K562 (cell line): ENCODE results near the gene NAIF1. TPM values are rescaled to one million over a fixed set of nuclear protein-coding genes. Genes with fewer than 3 reads are reported as not detected.

Experiments
- ATF7 ChIP-seq: fragments of 450-650 bp; IDR thresholded peaks from 2 replicates; pipeline ENCODE4 v1.7.1; 2014; ENCODE audit warnings: mild to moderate bottlenecking, moderate library complexity
- EP400 ChIP-seq: fragments of 450-650 bp; IDR thresholded peaks from 2 replicates; pipeline ENCODE4 v1.6.1; 2017; ENCODE audit warnings: antibody characterized with exemption, mild to moderate bottlenecking, moderate library complexity
- MAFK ChIP-seq: IDR thresholded peaks from 2 replicates; pipeline ENCODE4 v1.6.1; 2011; ENCODE audit warnings: low read length, improper control_type of control experiment
- MAZ ChIP-seq, 2 experiments: fragments of 450-650 bp in 1 of 2; sonication (generic) in 1 of 2; formaldehyde crosslinking; IDR thresholded peaks in 1 of 2; conservative IDR thresholded peaks in 1 of 2; 2 replicates each; pipeline versions ENCODE4 v1.4.0 to v1.5.0; 2020; ENCODE audit warnings: mild to moderate bottlenecking in 1 of 2, missing genetic modification reagents in 1 of 2
- NRF1 ChIP-seq, 2 experiments: fragments of 450-650 bp; IDR thresholded peaks in 1 of 2; conservative IDR thresholded peaks in 1 of 2; 2 replicates each; pipeline ENCODE4 v1.6.1; 2014; ENCODE audit warnings: mild to moderate bottlenecking in 2 of 2
- SMC3 ChIP-seq: conservative IDR thresholded peaks from 2 replicates; pipeline ENCODE4 v1.6.1; 2011; ENCODE audit warnings: low read depth, low read length, improper control_type of control experiment; ENCODE audit not compliant: insufficient read depth
- TBP ChIP-seq: optimal IDR thresholded peaks from 2 replicates; pipeline ENCODE3; 2011; ENCODE audit warnings: low read depth, low read length, improper control_type of control experiment
- TOE1 ChIP-seq, 2 experiments: fragments of 450-650 bp in 1 of 2; sonication (generic) in 1 of 2; formaldehyde crosslinking in 1 of 2; IDR thresholded peaks; 2 replicates each; pipeline versions ENCODE4 v1.7.1 to v1.8.0; 2016 to 2022; ENCODE audit warnings: borderline replicate concordance in 2 of 2, mild to moderate bottlenecking in 2 of 2, antibody characterized with exemption in 1 of 2, inconsistent platforms in 1 of 2, low read depth in 1 of 2, missing genetic modification reagents in 1 of 2, moderate library complexity in 1 of 2
- ZNF133 ChIP-seq: fragments of 250-450 bp; sonication (Bioruptor Pico); IDR thresholded peaks from 2 replicates; pipeline ENCODE4 v1.4.0; 2020; ENCODE audit warnings: mild to moderate bottlenecking
- ZNF217 ChIP-seq: sonication (generic); formaldehyde crosslinking; IDR thresholded peaks from 2 replicates; pipeline ENCODE4 v1.8.0; 2022; ENCODE audit warnings: mild to moderate bottlenecking, missing genetic modification reagents
- ZNF316 ChIP-seq: fragments of 450-650 bp; IDR thresholded peaks from 2 replicates; pipeline ENCODE4 v1.6.1; 2016
- ZNF41 ChIP-seq: fragments of 250-450 bp; sonication (Bioruptor Pico); conservative IDR thresholded peaks from 2 replicates; pipeline ENCODE4 v1.4.0; 2020; ENCODE audit warnings: mild to moderate bottlenecking
- polyA plus RNA-seq, 8 experiments: library from polyadenylated mRNA; depleted of rRNA in 4 of 8; stranded (reverse) in 5 of 8; unstranded in 3 of 8; fragments of >200 nt; fragmentation: Nextera tagmentation in 2 of 8; fragmentation: Illumina TruSeq in 1 of 8; extraction: Ambion mirVana in 2 of 8; extraction: Trizol in 1 of 8; gene quantifications; 2 replicates each; pipeline versions ENCODE4 v1.2.1 to v1.2.3, GENCODE V29; 2011 to 2014; ENCODE audit warnings: inconsistent platforms in 1 of 8, missing spikeins in 1 of 8
- total RNA-seq, 7 experiments: library from RNA; depleted of rRNA in 6 of 7; stranded (reverse); fragments of >200 nt in 6 of 7; fragmentation: Illumina TruSeq in 2 of 7; extraction: Trizol in 2 of 7; gene quantifications; 2 replicates each; pipeline versions ENCODE4 v1.2.1 to v1.2.3, GENCODE V29; 2011 to 2021; ENCODE audit warnings: low replicate concordance in 1 of 7
- TF ChIP-seq, protein P1 (sequence below), 2 experiments: fragments of 450-650 bp; formaldehyde crosslinking in 1 of 2; IDR thresholded peaks; 2 replicates each; pipeline versions ENCODE4 v1.4.0 to v1.6.1; 2014 to 2020; ENCODE audit warnings: mild to moderate bottlenecking in 2 of 2, borderline replicate concordance in 1 of 2, low read depth in 1 of 2
- TF ChIP-seq, protein P2 (sequence below): sonication (generic); formaldehyde crosslinking; IDR thresholded peaks from 2 replicates; pipeline ENCODE4 v1.8.0; 2022; ENCODE audit warnings: missing genetic modification reagents, mild to moderate bottlenecking, moderate library complexity, borderline replicate concordance
- TF ChIP-seq, protein P3 (sequence below): fragments of 450-650 bp; formaldehyde crosslinking; IDR thresholded peaks from 2 replicates; pipeline ENCODE4 v1.4.0; 2020; ENCODE audit warnings: mild to moderate bottlenecking, moderate library complexity

NAIF1 gene
- total and polyA plus RNA-seq, 9 of the 15 experiments (the other 6 are each of a cell fraction or from before 2014, with no cell fraction given) = 4.8 to 26.6 (median 17.2) TPM

DNA sequence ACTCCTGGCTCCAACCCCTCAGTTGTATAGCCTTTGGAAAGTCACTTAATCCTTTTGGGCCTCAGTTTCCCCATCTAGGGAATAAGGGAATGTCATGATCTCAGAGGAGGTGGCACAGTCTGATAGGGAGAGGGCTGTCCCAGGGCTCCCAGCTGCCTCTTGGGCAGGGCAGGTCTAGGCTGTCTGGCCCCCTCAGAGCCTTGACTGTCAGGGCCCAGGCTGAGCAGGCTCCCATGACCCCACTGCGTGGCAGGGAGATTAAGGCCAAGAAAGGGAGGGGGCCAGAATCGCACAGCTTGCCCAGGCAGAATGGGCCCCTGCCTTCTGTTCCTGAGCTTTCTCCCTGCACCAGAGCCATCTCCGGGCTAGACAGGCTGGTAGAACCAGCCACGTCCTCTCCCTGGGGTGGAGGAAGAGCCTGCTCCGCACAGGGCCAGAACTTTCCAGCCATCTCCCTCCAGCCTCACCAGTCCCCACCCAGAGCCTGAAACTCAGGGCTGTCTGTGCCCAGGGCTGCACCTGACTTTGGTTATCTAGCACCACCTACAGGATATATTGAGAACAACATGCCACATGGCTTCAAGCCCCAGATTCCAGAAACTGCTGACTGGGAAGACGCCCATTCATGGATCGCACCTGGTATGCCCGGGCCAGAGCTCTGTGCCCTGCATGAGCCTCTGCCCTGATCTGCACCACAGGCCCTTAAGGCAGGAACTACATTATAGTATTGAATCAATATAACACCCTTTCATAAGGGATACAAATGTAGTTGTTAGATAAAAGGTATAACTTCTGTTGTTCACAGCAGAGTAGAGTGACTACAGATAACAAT lies 32.1 kb downstream of the NAIF1 start (continued):
- TF ChIP-seq MAZ (CRISPR knock-in tag; conservative IDR thresholded peaks at IDR 0.05 in 1 of 2, IDR thresholded peaks at IDR 0.05 in 1 of 2) (peak in 1 of 2 experiments; percentile 82; a peak in 3 of 4 replicates), ZNF217 (CRISPR knock-in tag) (no peak), ZNF41 (CRISPR knock-in tag) (no peak), EP400 (peak; percentile 74), TBP (peak; percentile 33), MAFK (peak; percentile 84), TOE1 (IDR thresholded peaks at IDR 0.05; ENCODE audit: borderline replicate concordance) (peak; percentile 53; the same call in 1 of the 2 replicates), TOE1 (CRISPR knock-in tag; IDR thresholded peaks at IDR 0.05; ENCODE audit: borderline replicate concordance, low read depth) (no peak), ATF7 (peak; percentile 46; the same call in 1 of the 2 replicates), ZNF133 (CRISPR knock-in tag) (0 out of 2 replicates have a peak, but pooled peaks have one; percentile 25), ZNF316 (peak; percentile 96), SMC3 (peak; percentile 84), NRF1 (conservative IDR thresholded peaks at IDR 0.05 in 1 of 2, IDR thresholded peaks at IDR 0.05 in 1 of 2) (0 out of 4 replicates have a peak, but pooled peaks have one; percentile 11 to 24)
- TF ChIP-seq, protein P1, sequence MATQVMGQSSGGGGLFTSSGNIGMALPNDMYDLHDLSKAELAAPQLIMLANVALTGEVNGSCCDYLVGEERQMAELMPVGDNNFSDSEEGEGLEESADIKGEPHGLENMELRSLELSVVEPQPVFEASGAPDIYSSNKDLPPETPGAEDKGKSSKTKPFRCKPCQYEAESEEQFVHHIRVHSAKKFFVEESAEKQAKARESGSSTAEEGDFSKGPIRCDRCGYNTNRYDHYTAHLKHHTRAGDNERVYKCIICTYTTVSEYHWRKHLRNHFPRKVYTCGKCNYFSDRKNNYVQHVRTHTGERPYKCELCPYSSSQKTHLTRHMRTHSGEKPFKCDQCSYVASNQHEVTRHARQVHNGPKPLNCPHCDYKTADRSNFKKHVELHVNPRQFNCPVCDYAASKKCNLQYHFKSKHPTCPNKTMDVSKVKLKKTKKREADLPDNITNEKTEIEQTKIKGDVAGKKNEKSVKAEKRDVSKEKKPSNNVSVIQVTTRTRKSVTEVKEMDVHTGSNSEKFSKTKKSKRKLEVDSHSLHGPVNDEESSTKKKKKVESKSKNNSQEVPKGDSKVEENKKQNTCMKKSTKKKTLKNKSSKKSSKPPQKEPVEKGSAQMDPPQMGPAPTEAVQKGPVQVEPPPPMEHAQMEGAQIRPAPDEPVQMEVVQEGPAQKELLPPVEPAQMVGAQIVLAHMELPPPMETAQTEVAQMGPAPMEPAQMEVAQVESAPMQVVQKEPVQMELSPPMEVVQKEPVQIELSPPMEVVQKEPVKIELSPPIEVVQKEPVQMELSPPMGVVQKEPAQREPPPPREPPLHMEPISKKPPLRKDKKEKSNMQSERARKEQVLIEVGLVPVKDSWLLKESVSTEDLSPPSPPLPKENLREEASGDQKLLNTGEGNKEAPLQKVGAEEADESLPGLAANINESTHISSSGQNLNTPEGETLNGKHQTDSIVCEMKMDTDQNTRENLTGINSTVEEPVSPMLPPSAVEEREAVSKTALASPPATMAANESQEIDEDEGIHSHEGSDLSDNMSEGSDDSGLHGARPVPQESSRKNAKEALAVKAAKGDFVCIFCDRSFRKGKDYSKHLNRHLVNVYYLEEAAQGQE (IDR thresholded peaks at IDR 0.05; ENCODE audit: borderline replicate concordance) = peak; percentile 95
- TF ChIP-seq, protein P1 (CRISPR knock-in tag; IDR thresholded peaks at IDR 0.05; ENCODE audit: low read depth) = 0 out of 2 replicates have a peak, but pooled peaks have one; percentile 20
- TF ChIP-seq, protein P2, sequence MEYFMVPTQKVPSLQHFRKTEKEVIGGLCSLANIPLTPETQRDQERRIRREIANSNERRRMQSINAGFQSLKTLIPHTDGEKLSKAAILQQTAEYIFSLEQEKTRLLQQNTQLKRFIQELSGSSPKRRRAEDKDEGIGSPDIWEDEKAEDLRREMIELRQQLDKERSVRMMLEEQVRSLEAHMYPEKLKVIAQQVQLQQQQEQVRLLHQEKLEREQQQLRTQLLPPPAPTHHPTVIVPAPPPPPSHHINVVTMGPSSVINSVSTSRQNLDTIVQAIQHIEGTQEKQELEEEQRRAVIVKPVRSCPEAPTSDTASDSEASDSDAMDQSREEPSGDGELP (CRISPR knock-in tag) = peak; percentile 60; the same call in 1 of the 2 replicates
- TF ChIP-seq, protein P3, sequence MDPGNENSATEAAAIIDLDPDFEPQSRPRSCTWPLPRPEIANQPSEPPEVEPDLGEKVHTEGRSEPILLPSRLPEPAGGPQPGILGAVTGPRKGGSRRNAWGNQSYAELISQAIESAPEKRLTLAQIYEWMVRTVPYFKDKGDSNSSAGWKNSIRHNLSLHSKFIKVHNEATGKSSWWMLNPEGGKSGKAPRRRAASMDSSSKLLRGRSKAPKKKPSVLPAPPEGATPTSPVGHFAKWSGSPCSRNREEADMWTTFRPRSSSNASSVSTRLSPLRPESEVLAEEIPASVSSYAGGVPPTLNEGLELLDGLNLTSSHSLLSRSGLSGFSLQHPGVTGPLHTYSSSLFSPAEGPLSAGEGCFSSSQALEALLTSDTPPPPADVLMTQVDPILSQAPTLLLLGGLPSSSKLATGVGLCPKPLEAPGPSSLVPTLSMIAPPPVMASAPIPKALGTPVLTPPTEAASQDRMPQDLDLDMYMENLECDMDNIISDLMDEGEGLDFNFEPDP = no peak
